Measurements from ENCODE around the gene ENPP3. TPM values are rescaled to one million over a fixed set of nuclear protein-coding genes. Genes with fewer than 3 reads are reported as not detected.
"Not testable (repeated sequence)": the region's sequence is repeated elsewhere in the genome, so short reads cannot be mapped to it uniquely, and the experiment has no call there.

The ENPP3 gene
- total RNA-seq, 1 donor from 2014 or later = 1.0 TPM

GRCh38 chr6:131741688-131742393, 104.7 kb downstream of the ENPP3 start:
- Histone ChIP-seq H3K27ac (ENCODE audit: low read depth, low read length) (no peak overlapping the region), H3K9me3 (ENCODE audit: control insufficient read depth in 3 of 3, low read length in 3 of 3) (no peaks in the 10 kb centered on the region)

GRCh38 chr6:131744432-131745287, 107.6 kb downstream of the ENPP3 start:
- Histone ChIP-seq H3K4me1 (ENCODE audit: control insufficient read depth in 3 of 3, insufficient read depth in 3 of 3, low read length in 3 of 3) (no peaks in the 10 kb centered on the region), H3K27ac (ENCODE audit: low read depth, low read length) (no peak overlapping the region), H3K36me3 (ENCODE audit: control insufficient read depth in 3 of 3, insufficient read depth in 3 of 3, low read length in 3 of 3) (no peaks in the 10 kb centered on the region), H3K9ac (ENCODE audit: low read depth in 1 of 3, low read length in 3 of 3) (no peak overlapping the region), H3K27me3 (ENCODE audit: control insufficient read depth in 3 of 3, insufficient read depth in 3 of 3, low read length in 3 of 3) (no peaks in the 10 kb centered on the region), H3K4me3 (ENCODE audit: low read length in 3 of 3) (no peak overlapping the region), H3K9me3 (ENCODE audit: control insufficient read depth in 3 of 3, low read length in 3 of 3) (no peaks in the 10 kb centered on the region)

More at GRCh38 chr6:131741688-131742393, 104.7 kb downstream of the ENPP3 start:
- Histone ChIP-seq H3K36me3 (ENCODE audit: control insufficient read depth in 3 of 3, insufficient read depth in 3 of 3, low read length in 3 of 3) (no peaks in the 10 kb centered on the region), H3K9ac (ENCODE audit: low read depth in 1 of 3, low read length in 3 of 3) (no peak overlapping the region), H3K4me1 (ENCODE audit: control insufficient read depth in 3 of 3, insufficient read depth in 3 of 3, low read length in 3 of 3) (peaks cover 0 to 4% (median 0%) of the 10 kb centered on the region in 3 donors), H3K27me3 (ENCODE audit: control insufficient read depth in 3 of 3, insufficient read depth in 3 of 3, low read length in 3 of 3) (no peaks in the 10 kb centered on the region), H3K4me3 (ENCODE audit: low read length in 3 of 3) (no peak overlapping the region)

- H3K4me1 ChIP-seq (ENCODE audit: control insufficient read depth in 3 of 3, insufficient read depth in 3 of 3, low read length in 3 of 3) = no peaks in the 10 kb centered on the region
- H3K27me3 ChIP-seq (ENCODE audit: control insufficient read depth in 3 of 3, insufficient read depth in 3 of 3, low read length in 3 of 3) = no peaks in the 10 kb centered on the region
- H3K9me3 ChIP-seq (ENCODE audit: control insufficient read depth in 3 of 3, low read length in 3 of 3) = no peaks in the 10 kb centered on the region
Measured at GRCh38 chr6:131745476-131745875, 108.4 kb downstream of the ENPP3 start.

GRCh38 chr6:131747821-131748353, 110.8 kb downstream of the ENPP3 start:
- H3K4me3 ChIP-seq (ENCODE audit: low read length in 3 of 3) = no peak overlapping the region
- no peak overlapping the region for H3K9ac ChIP-seq (ENCODE audit: low read depth in 1 of 3, low read length in 3 of 3)
- no peaks in the 10 kb centered on the region for H3K9me3 ChIP-seq (ENCODE audit: control insufficient read depth in 3 of 3, low read length in 3 of 3)
- H3K27me3 ChIP-seq (ENCODE audit: control insufficient read depth in 3 of 3, insufficient read depth in 3 of 3, low read length in 3 of 3) = no peaks in the 10 kb centered on the region
- H3K27ac ChIP-seq (ENCODE audit: low read depth, low read length) = no peak overlapping the region
- no peaks in the 10 kb centered on the region for H3K36me3 ChIP-seq (ENCODE audit: control insufficient read depth in 3 of 3, insufficient read depth in 3 of 3, low read length in 3 of 3)
- no peaks in the 10 kb centered on the region for H3K4me1 ChIP-seq (ENCODE audit: control insufficient read depth in 3 of 3, insufficient read depth in 3 of 3, low read length in 3 of 3)

More at GRCh38 chr6:131745476-131745875, 108.4 kb downstream of the ENPP3 start:
- Histone ChIP-seq H3K4me3 (ENCODE audit: low read length in 3 of 3) (no peak overlapping the region), H3K9ac (ENCODE audit: low read depth in 1 of 3, low read length in 3 of 3) (no peak overlapping the region), H3K27ac (ENCODE audit: low read depth, low read length) (no peak overlapping the region), H3K36me3 (ENCODE audit: control insufficient read depth in 3 of 3, insufficient read depth in 3 of 3, low read length in 3 of 3) (no peaks in the 10 kb centered on the region)

- Histone ChIP-seq H3K9me3 (ENCODE audit: control insufficient read depth in 3 of 3, low read length in 3 of 3) (no peaks in the 10 kb centered on the region), H3K9ac (ENCODE audit: low read depth in 1 of 3, low read length in 3 of 3) (no peak overlapping the region), H3K4me3 (ENCODE audit: low read length in 3 of 3) (no peak overlapping the region), H3K36me3 (ENCODE audit: control insufficient read depth in 3 of 3, insufficient read depth in 3 of 3, low read length in 3 of 3) (no peaks in the 10 kb centered on the region), H3K27me3 (ENCODE audit: control insufficient read depth in 3 of 3, insufficient read depth in 3 of 3, low read length in 3 of 3) (no peaks in the 10 kb centered on the region), H3K4me1 (ENCODE audit: control insufficient read depth in 3 of 3, insufficient read depth in 3 of 3, low read length in 3 of 3) (no peaks in the 10 kb centered on the region), H3K27ac (ENCODE audit: low read depth, low read length) (no peak overlapping the region)
Measured at GRCh38 chr6:131749023-131749422, 111.9 kb downstream of the ENPP3 start.

GRCh38 chr6:131751012-131751715, 114.1 kb downstream of the ENPP3 start:
- H3K4me1 ChIP-seq (ENCODE audit: control insufficient read depth in 3 of 3, insufficient read depth in 3 of 3, low read length in 3 of 3); H3K27me3 ChIP-seq (ENCODE audit: control insufficient read depth in 3 of 3, insufficient read depth in 3 of 3, low read length in 3 of 3): not testable (repeated sequence)

GRCh38 chr6:131754088-131754487, 117.0 kb downstream of the ENPP3 start:
- no peak overlapping the region for H3K27ac ChIP-seq (ENCODE audit: low read depth, low read length)
- no peaks in the 10 kb centered on the region for H3K9me3 ChIP-seq (ENCODE audit: control insufficient read depth in 3 of 3, low read length in 3 of 3)
- no peaks in the 10 kb centered on the region for H3K36me3 ChIP-seq (ENCODE audit: control insufficient read depth in 3 of 3, insufficient read depth in 3 of 3, low read length in 3 of 3)
- H3K27me3 ChIP-seq (ENCODE audit: control insufficient read depth in 3 of 3, insufficient read depth in 3 of 3, low read length in 3 of 3) = no peaks in the 10 kb centered on the region
- H3K4me3 ChIP-seq (ENCODE audit: low read length in 3 of 3) = no peak overlapping the region
- H3K9ac ChIP-seq (ENCODE audit: low read depth in 1 of 3, low read length in 3 of 3) = no peak overlapping the region
- no peaks in the 10 kb centered on the region for H3K4me1 ChIP-seq (ENCODE audit: control insufficient read depth in 3 of 3, insufficient read depth in 3 of 3, low read length in 3 of 3)

More at GRCh38 chr6:131751012-131751715, 114.1 kb downstream of the ENPP3 start:
- H3K9ac ChIP-seq (ENCODE audit: low read depth in 1 of 3, low read length in 3 of 3); H3K4me3 ChIP-seq (ENCODE audit: low read length in 3 of 3); H3K9me3 ChIP-seq (ENCODE audit: control insufficient read depth in 3 of 3, low read length in 3 of 3); H3K36me3 ChIP-seq (ENCODE audit: control insufficient read depth in 3 of 3, insufficient read depth in 3 of 3, low read length in 3 of 3); H3K27ac ChIP-seq (ENCODE audit: low read depth, low read length): not testable (repeated sequence)

- H3K27ac ChIP-seq (ENCODE audit: low read depth, low read length) = no peak overlapping the region
- no peak overlapping the region for H3K9ac ChIP-seq (ENCODE audit: low read depth in 1 of 3, low read length in 3 of 3)
- no peaks in the 10 kb centered on the region for H3K36me3 ChIP-seq (ENCODE audit: control insufficient read depth in 3 of 3, insufficient read depth in 3 of 3, low read length in 3 of 3)
Measured at GRCh38 chr6:131754715-131755567, 117.8 kb downstream of the ENPP3 start.

GRCh38 chr6:131755597-131755996, 118.5 kb downstream of the ENPP3 start:
- Histone ChIP-seq H3K9ac (ENCODE audit: low read depth in 1 of 3, low read length in 3 of 3) (no peak overlapping the region), H3K27me3 (ENCODE audit: control insufficient read depth in 3 of 3, insufficient read depth in 3 of 3, low read length in 3 of 3) (no peaks in the 10 kb centered on the region), H3K36me3 (ENCODE audit: control insufficient read depth in 3 of 3, insufficient read depth in 3 of 3, low read length in 3 of 3) (no peaks in the 10 kb centered on the region), H3K4me1 (ENCODE audit: control insufficient read depth in 3 of 3, insufficient read depth in 3 of 3, low read length in 3 of 3) (no peaks in the 10 kb centered on the region), H3K4me3 (ENCODE audit: low read length in 3 of 3) (no peak overlapping the region), H3K9me3 (ENCODE audit: control insufficient read depth in 3 of 3, low read length in 3 of 3) (no peaks in the 10 kb centered on the region), H3K27ac (ENCODE audit: low read depth, low read length) (no peak overlapping the region)

More at GRCh38 chr6:131754715-131755567, 117.8 kb downstream of the ENPP3 start:
- Histone ChIP-seq H3K27me3 (ENCODE audit: control insufficient read depth in 3 of 3, insufficient read depth in 3 of 3, low read length in 3 of 3) (no peaks in the 10 kb centered on the region), H3K4me1 (ENCODE audit: control insufficient read depth in 3 of 3, insufficient read depth in 3 of 3, low read length in 3 of 3) (no peaks in the 10 kb centered on the region), H3K4me3 (ENCODE audit: low read length in 3 of 3) (no peak overlapping the region), H3K9me3 (ENCODE audit: control insufficient read depth in 3 of 3, low read length in 3 of 3) (no peaks in the 10 kb centered on the region)
